CD4-positive, alpha-beta T cell treated with Interleukin-10 for 1 hour (primary cell): ENCODE data around the gene CCL16.
"Not testable (repeated sequence)": the region's sequence is repeated elsewhere in the genome, so short reads cannot be mapped to it uniquely, and the experiment has no call there.

Experiments used
- DNase-seq: peaks from one replicate; pipeline ENCODE4 v3.0.0-alpha.2; 2020

CCL16 gene

GRCh38 chr17:35981246-35981645, at the start of gene CCL16:
TSS of gene CCL16 (minus strand) at chr17:35981497. CDS start at chr17:35981420, 77 bp downstream.
- DNase-seq, result no peak

GRCh38 chr17:36030956-36031355, 49.7 kb upstream of the CCL16 start:
- no peak for DNase-seq

- DNase-seq, result no peak
Measured at GRCh38 chr17:36027761-36028160, 46.5 kb upstream of the CCL16 start.

- DNase-seq, result no peak
Measured at GRCh38 chr17:36024106-36024869, 43.0 kb upstream of the CCL16 start.

GRCh38 chr17:36019423-36019822, 38.1 kb upstream of the CCL16 start:
- DNase-seq, result no peak

GRCh38 chr17:36017799-36018198, 36.5 kb upstream of the CCL16 start, which contains the start of gene CCL23:
TSS of gene CCL23 (minus strand) at chr17:36017972. CDS start at chr17:36017897, 75 bp downstream.
- DNase-seq, result no peak

GRCh38 chr17:36016555-36016954, 35.3 kb upstream of the CCL16 start:
- DNase-seq, result no peak

- DNase-seq, result not testable (repeated sequence)
Measured at GRCh38 chr17:36015895-36016294, 34.6 kb upstream of the CCL16 start.

GRCh38 chr17:36014946-36015345, 33.6 kb upstream of the CCL16 start:
- no peak for DNase-seq

GRCh38 chr17:36011201-36011600, 29.9 kb upstream of the CCL16 start:
- DNase-seq, result no peak

GRCh38 chr17:36008998-36009665, 27.8 kb upstream of the CCL16 start:
- DNase-seq, result no peak

GRCh38 chr17:36004594-36005108, 23.4 kb upstream of the CCL16 start:
- DNase-seq, result no peak

GRCh38 chr17:36002631-36003030, 21.3 kb upstream of the CCL16 start:
- DNase-seq, result no peak

GRCh38 chr17:36001862-36002603, 20.7 kb upstream of the CCL16 start:
- no peak for DNase-seq

- DNase-seq, result no peak
Measured at GRCh38 chr17:36001110-36001771, 19.9 kb upstream of the CCL16 start, which contains the start of gene CCL15. TSS of gene CCL15 (minus strand) at chr17:36001553. CDS start at chr17:36001492, 61 bp downstream.

- no peak for DNase-seq
Measured at GRCh38 chr17:36000732-36001109, 19.4 kb upstream of the CCL16 start.

GRCh38 chr17:35998756-35999155, 17.5 kb upstream of the CCL16 start:
- DNase-seq, result no peak

- DNase-seq, result no peak
Measured at GRCh38 chr17:35998018-35998545, 16.8 kb upstream of the CCL16 start.

- not testable (repeated sequence) for DNase-seq
Measured at GRCh38 chr17:35995346-35995745, 14.0 kb upstream of the CCL16 start.

GRCh38 chr17:35991075-35991474, 9.8 kb upstream of the CCL16 start:
- no peak for DNase-seq

- DNase-seq, result no peak
Measured at GRCh38 chr17:35988164-35988563, 6.9 kb upstream of the CCL16 start.

GRCh38 chr17:35986643-35987042, 5.3 kb upstream of the CCL16 start, which contains the start of gene CCL14:
TSS of gene CCL14 (minus strand) at chr17:35986729. CDS start at chr17:35986649, 80 bp downstream.
- DNase-seq, result no peak
